H9 (cell line): Measurements from ENCODE around the gene MED13L. TPM values are rescaled to one million over a fixed set of nuclear protein-coding genes. Genes with fewer than 3 reads are reported as not detected.

Experiments used
- DNase-seq: peaks from one replicate; pipeline ENCODE4 v3.0.0-alpha.2; 2017
- H2AFZ ChIP-seq: one replicate; pipeline ENCODE4 v1.6.1; 2013; ENCODE audit warnings: mild to moderate bottlenecking, low read length, control low read depth, moderate library complexity
- H2AK5ac ChIP-seq: 2 replicates; pipeline ENCODE4 v1.6.1; 2013; ENCODE audit warnings: low read length, control low read depth, mixed read lengths; ENCODE audit not compliant: insufficient read length
- H2BK120ac ChIP-seq: one replicate; pipeline ENCODE4 v1.6.1; 2013; ENCODE audit warnings: low read depth, mild to moderate bottlenecking, low read length, control low read depth, inconsistent platforms; ENCODE audit not compliant: poor library complexity, severe bottlenecking
- H2BK12ac ChIP-seq: 2 replicates; pipeline ENCODE4 v1.6.1; 2013; ENCODE audit warnings: low read length, control low read depth, mixed read lengths, low read depth; ENCODE audit not compliant: insufficient read length
- H2BK15ac ChIP-seq: 2 replicates; pipeline ENCODE4 v1.6.1; 2013; ENCODE audit warnings: low read depth, low read length, control low read depth
- H2BK20ac ChIP-seq: one replicate; pipeline ENCODE4 v1.6.1; 2013; ENCODE audit warnings: low read depth, mild to moderate bottlenecking, low read length, control low read depth, inconsistent platforms; ENCODE audit not compliant: poor library complexity, severe bottlenecking
- H2BK5ac ChIP-seq: 2 replicates; pipeline ENCODE4 v1.6.1; 2013; ENCODE audit warnings: low read length, control low read depth, mixed read lengths; ENCODE audit not compliant: insufficient read length
- H3K14ac ChIP-seq: 2 replicates; pipeline ENCODE4 v1.6.1; 2013; ENCODE audit warnings: low read length, control low read depth; ENCODE audit not compliant: insufficient read depth
- H3K18ac ChIP-seq: 2 replicates; pipeline ENCODE4 v1.6.1; 2013; ENCODE audit warnings: low read depth, mild to moderate bottlenecking, mixed read lengths, low read length, control low read depth; ENCODE audit not compliant: insufficient read length
- H3K23ac ChIP-seq: 2 replicates; pipeline ENCODE4 v1.6.1; 2013; ENCODE audit warnings: low read length, control low read depth, mixed read lengths, low read depth; ENCODE audit not compliant: insufficient read length
- H3K23me2 ChIP-seq: 2 replicates; pipeline ENCODE4 v1.6.1; 2013; ENCODE audit warnings: low read depth, mild to moderate bottlenecking, mixed read lengths, low read length, control low read depth; ENCODE audit not compliant: insufficient read length, poor library complexity, severe bottlenecking
- H3K27ac ChIP-seq: 2 replicates; pipeline ENCODE4 v1.5.1; 2013; ENCODE audit warnings: low read length, control low read depth, mixed read lengths, low read depth; ENCODE audit not compliant: insufficient read length
- H3K27me3 ChIP-seq: 2 replicates; pipeline ENCODE4 v1.6.1; 2013; ENCODE audit warnings: low read length, control low read depth, inconsistent platforms; ENCODE audit not compliant: insufficient read depth
- H3K4ac ChIP-seq: 2 replicates; pipeline ENCODE4 v1.6.1; 2013; ENCODE audit warnings: low read depth, mild to moderate bottlenecking, control low read depth, inconsistent platforms, low read length, moderate library complexity
- H3K4me1 ChIP-seq: 2 replicates; pipeline ENCODE4 v1.6.1; 2013; ENCODE audit warnings: low read length, control low read depth, inconsistent platforms; ENCODE audit not compliant: insufficient read depth
- H3K4me2 ChIP-seq: 2 replicates; pipeline ENCODE4 v1.6.1; 2013; ENCODE audit warnings: low read length, control low read depth, mixed read lengths; ENCODE audit not compliant: insufficient read length, insufficient read depth
- H3K56ac ChIP-seq: 2 replicates; pipeline ENCODE4 v1.6.1; 2013; ENCODE audit warnings: low read depth, mild to moderate bottlenecking, mixed read lengths, low read length, control low read depth; ENCODE audit not compliant: insufficient read length
- H3K79me1 ChIP-seq: 2 replicates; pipeline ENCODE4 v1.6.1; 2013; ENCODE audit warnings: low read depth, mild to moderate bottlenecking, moderate library complexity, low read length, control low read depth, inconsistent platforms; ENCODE audit not compliant: insufficient read depth, poor library complexity, severe bottlenecking
- H3K79me2 ChIP-seq: 2 replicates; pipeline ENCODE4 v1.6.1; 2013; ENCODE audit warnings: low read length, control low read depth, inconsistent platforms; ENCODE audit not compliant: insufficient read depth
- H3K9ac ChIP-seq: 2 replicates; pipeline ENCODE4 v1.6.1; 2013; ENCODE audit warnings: low read length, control low read depth, mixed read lengths; ENCODE audit not compliant: insufficient read length; ENCODE audit errors: extremely low read depth
- H3K9me3 ChIP-seq: one replicate; pipeline ENCODE4 v1.6.1; 2013; ENCODE audit warnings: low read depth, low read length, inconsistent platforms; ENCODE audit not compliant: control insufficient read depth
- H3T11ph ChIP-seq: one replicate; pipeline ENCODE4 v1.6.1; 2013; ENCODE audit warnings: mild to moderate bottlenecking, low read length, control low read depth, inconsistent platforms
- H4K20me1 ChIP-seq: one replicate; pipeline ENCODE4 v1.6.1; 2013; ENCODE audit not compliant: control insufficient read depth, insufficient read length, insufficient read depth
- H4K5ac ChIP-seq: 2 replicates; pipeline ENCODE4 v1.6.1; 2013; ENCODE audit warnings: low read depth, mild to moderate bottlenecking, mixed read lengths, low read length, control low read depth; ENCODE audit not compliant: insufficient read length
- H4K8ac ChIP-seq: replicated peaks from 2 replicates; pipeline ENCODE4 v1.6.1; 2013; ENCODE audit warnings: low read length, control low read depth, mixed read lengths, low read depth; ENCODE audit not compliant: insufficient read length
- H4K91ac ChIP-seq: 2 replicates; pipeline ENCODE4 v1.6.1; 2013; ENCODE audit warnings: low read depth, mild to moderate bottlenecking, moderate library complexity, mixed read lengths, low read length, control low read depth; ENCODE audit not compliant: insufficient read length
- H3K27ac Mint-ChIP-seq, 3 experiments: 2 replicates in 2 of 3; 3 replicates in 1 of 3; pipeline ENCODE4 v1.8.0; 2020 to 2021; ENCODE audit warnings: mixed read lengths in 3 of 3, mild to moderate bottlenecking in 1 of 3, moderate library complexity in 1 of 3
- H3K27me3 Mint-ChIP-seq: 2 replicates; pipeline ENCODE4 v1.8.0; 2021; ENCODE audit warnings: low read depth, mild to moderate bottlenecking, moderate library complexity, mixed read lengths
- H3K36me3 Mint-ChIP-seq, 3 experiments: 2 replicates in 2 of 3; 3 replicates in 1 of 3; pipeline ENCODE4 v1.8.0; 2020 to 2021; ENCODE audit warnings: low read depth in 3 of 3, mixed read lengths in 3 of 3; ENCODE audit not compliant: insufficient read depth in 1 of 3
- H3K4me1 Mint-ChIP-seq, 2 experiments: 2 replicates each; pipeline ENCODE4 v1.8.0; 2020; ENCODE audit warnings: mixed read lengths in 2 of 2
- H3K4me3 Mint-ChIP-seq, 2 experiments: 2 replicates in 1 of 2; 3 replicates in 1 of 2; pipeline ENCODE4 v1.8.0; 2020 to 2021; ENCODE audit warnings: mild to moderate bottlenecking in 2 of 2, mixed read lengths in 2 of 2, moderate library complexity in 1 of 2
- H3K9me3 Mint-ChIP-seq, 2 experiments: 2 replicates in 1 of 2; 3 replicates in 1 of 2; pipeline ENCODE4 v1.8.0; 2020; ENCODE audit warnings: mild to moderate bottlenecking in 2 of 2, mixed read lengths in 2 of 2, moderate library complexity in 1 of 2
- CTCF ChIP-seq: fragments of 200-600 bp; sonication (generic); conservative IDR thresholded peaks from 3 replicates; pipeline ENCODE4 v1.8.0; 2021; ENCODE audit warnings: antibody characterized with exemption, mild to moderate bottlenecking
- WGBS: extraction: QIAGEN DNeasy Blood & Tissue Kit; methylation state at CpG from one replicate; pipeline ENCODE4 v1.1.7; 2013; ENCODE audit warnings: missing lambda C conversion rate, low lambda C conversion rate, mixed read lengths; ENCODE audit not compliant: insufficient read length; ENCODE audit errors: extremely low coverage; 5-methylcytosine and 5-hydroxymethylcytosine counted together
- total RNA-seq: library from RNA; stranded (reverse); gene quantifications from 2 replicates; pipeline ENCODE4 v1.2.1, GENCODE V29; 2021

MED13L gene
- total RNA-seq, 1 experiment from 2014 or later, result 52.4 TPM

- no peak overlapping the region for H3K4me3 Mint-ChIP-seq
- H2BK12ac ChIP-seq, result no peak overlapping the region
- H3K27me3 Mint-ChIP-seq, result no peaks in the 10 kb centered on the region
- H3K4me1 ChIP-seq, result no peaks in the 10 kb centered on the region
- no peak overlapping the region for H2BK20ac ChIP-seq
- H3K56ac ChIP-seq, result no peak overlapping the region
- no peak overlapping the region for H2AFZ ChIP-seq
- no peak overlapping the region for H3K27ac ChIP-seq
- H2BK15ac ChIP-seq, result no peak overlapping the region
- no peak overlapping the region for H4K8ac ChIP-seq
- no peak for TF ChIP-seq CTCF
- peaks cover 5 to 6% of the 10 kb centered on the region in 2 experiments; a peak in 4 of 5 replicates for H3K9me3 Mint-ChIP-seq
- no peaks in the 10 kb centered on the region for H4K20me1 ChIP-seq
- H3K23ac ChIP-seq, result no peak overlapping the region
- H3K36me3 Mint-ChIP-seq, result peaks cover 0 to 6% (median 4%) of the 10 kb centered on the region in 3 experiments; a peak in 3 of 7 replicates
- peaks cover 5 to 7% of the 10 kb centered on the region in 2 experiments for H3K4me1 Mint-ChIP-seq
- WGBS, result no CpG with 5 or more reads among the region's 7 CpGs
- peak overlapping the region; percentile 49 to 71 (median 50) for H3K27ac Mint-ChIP-seq
- DNase-seq, result no peak
- H3K9me3 ChIP-seq, result no peaks in the 10 kb centered on the region
- H3K4ac ChIP-seq, result no peak overlapping the region
- H4K91ac ChIP-seq, result no peak overlapping the region
- no peak overlapping the region for H3T11ph ChIP-seq
- no peaks in the 10 kb centered on the region for H3K23me2 ChIP-seq
- H3K9ac ChIP-seq, result no peak overlapping the region
- no peak overlapping the region for H4K5ac ChIP-seq
- no peaks in the 10 kb centered on the region for H3K27me3 ChIP-seq
- no peaks in the 10 kb centered on the region for H3K79me2 ChIP-seq
- H2BK5ac ChIP-seq, result no peak overlapping the region
- H2BK120ac ChIP-seq, result no peak overlapping the region
- H2AK5ac ChIP-seq, result no peak overlapping the region
- no peak overlapping the region for H3K4me2 ChIP-seq
- no peaks in the 10 kb centered on the region for H3K79me1 ChIP-seq
- no peak overlapping the region for H3K14ac ChIP-seq
- H3K18ac ChIP-seq, result no peak overlapping the region
Observed at GRCh38 chr12:116026768-116027550, 250.5 kb downstream of the MED13L start.
